ENCODE data around the gene TMEM219.
A peak's percentile ranks its signal among the peaks of the same experiment; 100 is the strongest.

Gene TMEM219

DNA sequence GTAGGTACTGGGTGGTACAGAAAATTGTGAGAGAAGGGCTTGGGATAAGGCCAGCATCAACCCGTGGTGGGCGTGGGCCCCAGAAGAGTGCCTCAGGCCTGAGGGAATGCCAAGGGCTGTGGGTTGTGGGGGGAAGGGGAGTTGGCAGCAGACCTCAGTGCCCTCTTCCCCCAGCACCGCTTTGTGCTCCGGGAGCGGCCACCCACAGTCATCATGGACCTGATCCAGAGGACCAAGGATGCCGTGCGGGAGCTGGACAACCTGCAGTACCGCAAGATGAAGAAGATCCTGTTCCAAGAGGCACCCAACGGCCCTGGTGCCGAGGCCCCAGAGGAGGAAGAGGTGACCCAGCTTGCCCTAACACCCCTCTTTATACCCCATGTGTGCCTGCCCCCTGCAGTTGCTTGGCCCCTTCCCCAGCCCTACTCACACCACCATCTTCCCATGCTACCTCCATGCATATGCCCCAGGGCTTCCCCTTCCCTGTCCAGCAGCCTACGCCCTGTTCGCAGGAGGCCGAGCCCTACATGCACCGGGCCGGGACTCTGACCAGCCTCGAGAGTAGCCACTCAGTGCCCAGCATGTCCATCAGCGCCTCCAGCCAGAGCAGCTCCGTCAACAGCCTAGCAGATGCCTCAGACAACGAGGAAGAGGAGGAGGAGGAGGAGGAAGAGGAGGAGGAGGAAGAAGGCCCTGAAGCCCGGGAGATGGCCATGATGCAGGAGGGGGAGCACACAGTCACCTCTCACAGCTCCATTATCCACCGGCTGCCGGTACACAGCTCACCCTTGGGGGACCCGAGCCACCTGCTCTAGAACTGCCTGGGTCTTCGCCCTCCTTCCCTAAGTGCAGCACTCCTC is 20.9 kb downstream of the TMEM219 start:
- DNase-seq (ENCODE audit: low read depth) = no peak

DNA sequence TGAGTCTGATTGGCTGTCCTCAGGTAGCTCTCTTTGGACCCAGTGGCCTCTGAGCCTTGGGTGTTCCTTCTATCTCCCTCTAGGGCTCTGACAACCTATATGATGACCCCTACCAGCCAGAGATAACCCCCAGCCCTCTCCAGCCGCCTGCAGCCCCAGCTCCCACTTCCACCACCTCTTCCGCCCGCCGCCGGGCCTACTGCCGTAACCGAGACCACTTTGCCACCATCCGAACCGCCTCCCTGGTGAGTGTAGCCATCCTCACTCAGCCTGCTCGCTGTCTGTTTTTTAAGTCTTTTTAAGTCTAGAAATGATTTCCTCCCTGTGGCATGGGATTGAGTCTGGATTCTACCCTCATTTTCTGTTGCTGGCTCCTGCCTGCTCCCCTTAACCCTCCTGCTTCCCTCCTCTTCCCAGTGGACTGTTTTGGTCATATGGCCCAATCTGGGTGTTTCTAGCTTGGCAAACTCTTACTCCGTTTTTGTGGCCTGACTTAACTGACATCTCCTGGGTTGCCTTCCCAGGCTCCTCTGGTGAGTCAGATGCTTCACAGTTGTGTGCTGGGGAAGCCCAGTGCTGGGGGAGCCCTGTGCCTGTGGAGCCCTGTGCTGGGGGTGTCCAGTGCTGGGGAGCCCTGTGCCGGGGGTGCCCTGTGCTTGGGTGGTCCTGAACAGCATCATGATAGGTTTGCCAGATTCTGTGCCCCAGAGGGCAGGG is 21.7 kb downstream of the TMEM219 start:
- DNase-seq (ENCODE audit: low read depth) = no peak

DNA sequence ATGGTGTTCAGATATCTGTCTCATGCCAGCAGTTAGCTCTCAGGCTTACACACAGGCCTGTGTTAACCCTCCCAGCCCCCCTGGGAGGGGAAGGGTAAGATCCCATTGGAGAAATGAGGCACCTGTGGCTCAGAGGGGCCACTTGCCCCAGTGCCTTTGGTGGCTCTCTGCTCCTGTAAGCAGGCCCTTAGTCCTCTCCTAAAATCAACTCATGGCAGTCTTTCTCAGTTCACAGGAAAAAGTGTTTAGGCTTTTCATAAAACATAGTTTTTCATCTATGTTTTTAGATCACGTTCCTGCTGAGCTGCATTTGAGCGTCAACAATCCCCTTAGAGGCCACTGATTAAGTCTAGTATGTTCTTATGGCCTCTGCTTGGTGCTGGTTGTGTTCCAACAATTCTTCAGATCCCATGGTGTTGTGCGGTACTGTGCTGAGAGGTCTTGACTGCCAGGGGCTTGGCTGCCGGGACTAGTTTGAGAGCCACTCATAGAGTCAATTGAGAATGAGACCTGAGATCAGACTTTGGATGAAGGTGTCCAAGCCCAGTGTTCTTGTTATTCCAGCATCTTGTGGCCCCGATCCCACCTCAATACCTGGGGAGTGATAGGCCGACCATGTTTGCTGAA is 22.4 kb downstream of the TMEM219 start:
- DNase-seq (ENCODE audit: low read depth) = no peak

DNA sequence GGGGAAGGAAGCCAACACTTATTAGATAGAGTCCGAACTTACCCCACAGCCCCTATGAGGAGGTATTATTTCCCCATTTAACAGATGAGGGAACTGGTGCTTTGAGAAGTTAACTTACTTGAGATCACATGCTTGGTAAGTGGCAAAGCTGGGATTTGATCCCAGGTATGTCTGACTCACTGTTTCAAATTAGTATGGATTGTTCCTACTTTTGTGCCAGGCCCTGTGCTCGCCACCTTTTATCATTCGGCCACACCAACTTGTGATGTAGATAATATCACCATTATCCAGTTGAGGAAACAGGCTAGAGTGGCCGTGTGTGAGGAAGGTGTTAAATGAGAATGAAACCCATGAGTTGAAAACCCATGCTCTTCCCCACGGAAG is 22.9 kb downstream of the TMEM219 start:
- DNase-seq (ENCODE audit: low read depth) = no peak

DNA sequence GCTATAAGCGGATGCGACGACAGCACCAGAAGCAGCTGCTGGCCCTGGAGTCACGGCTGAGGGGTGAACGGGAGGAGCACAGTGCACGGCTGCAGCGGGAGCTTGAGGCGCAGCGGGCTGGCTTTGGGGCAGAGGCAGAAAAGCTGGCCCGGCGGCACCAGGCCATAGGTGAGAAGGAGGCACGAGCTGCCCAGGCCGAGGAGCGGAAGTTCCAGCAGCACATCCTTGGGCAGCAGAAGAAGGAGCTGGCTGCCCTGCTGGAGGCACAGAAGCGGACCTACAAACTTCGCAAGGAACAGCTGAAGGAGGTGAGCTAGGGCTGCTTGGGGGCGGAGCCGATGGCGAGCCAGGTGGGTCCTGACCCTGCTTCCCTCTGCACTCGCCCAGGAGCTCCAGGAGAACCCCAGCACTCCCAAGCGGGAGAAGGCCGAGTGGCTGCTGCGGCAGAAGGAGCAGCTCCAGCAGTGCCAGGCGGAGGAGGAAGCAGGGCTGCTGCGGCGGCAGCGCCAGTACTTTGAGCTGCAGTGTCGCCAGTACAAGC is 23.5 kb downstream of the TMEM219 start:
- no peak for DNase-seq (ENCODE audit: low read depth)

DNA sequence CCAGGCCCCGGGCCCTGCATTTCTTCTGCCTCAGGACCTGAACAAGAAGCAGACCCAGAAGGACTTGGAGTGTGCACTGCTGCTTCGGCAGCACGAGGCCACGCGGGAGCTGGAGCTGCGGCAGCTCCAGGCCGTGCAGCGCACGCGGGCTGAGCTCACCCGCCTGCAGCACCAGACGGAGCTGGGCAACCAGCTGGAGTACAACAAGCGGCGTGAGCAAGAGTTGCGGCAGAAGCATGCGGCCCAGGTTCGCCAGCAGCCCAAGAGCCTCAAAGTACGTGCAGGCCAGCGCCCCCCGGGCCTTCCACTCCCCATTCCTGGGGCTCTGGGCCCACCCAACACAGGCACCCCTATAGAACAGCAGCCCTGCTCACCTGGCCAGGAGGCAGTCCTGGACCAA is 24.4 kb downstream of the TMEM219 start:
- no peak for DNase-seq (ENCODE audit: low read depth)

DNA sequence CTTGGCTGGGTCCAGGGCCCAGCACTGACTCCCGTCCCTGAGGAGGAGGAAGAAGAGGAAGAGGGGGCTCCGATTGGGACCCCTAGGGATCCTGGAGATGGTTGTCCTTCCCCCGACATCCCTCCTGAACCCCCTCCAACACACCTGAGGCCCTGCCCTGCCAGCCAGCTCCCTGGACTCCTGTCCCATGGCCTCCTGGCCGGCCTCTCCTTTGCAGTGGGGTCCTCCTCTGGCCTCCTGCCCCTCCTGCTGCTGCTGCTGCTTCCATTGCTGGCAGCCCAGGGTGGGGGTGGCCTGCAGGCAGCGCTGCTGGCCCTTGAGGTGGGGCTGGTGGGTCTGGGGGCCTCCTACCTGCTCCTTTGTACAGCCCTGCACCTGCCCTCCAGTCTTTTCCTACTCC is 25.1 kb downstream of the TMEM219 start:
- no peak for DNase-seq (ENCODE audit: low read depth)

DNA sequence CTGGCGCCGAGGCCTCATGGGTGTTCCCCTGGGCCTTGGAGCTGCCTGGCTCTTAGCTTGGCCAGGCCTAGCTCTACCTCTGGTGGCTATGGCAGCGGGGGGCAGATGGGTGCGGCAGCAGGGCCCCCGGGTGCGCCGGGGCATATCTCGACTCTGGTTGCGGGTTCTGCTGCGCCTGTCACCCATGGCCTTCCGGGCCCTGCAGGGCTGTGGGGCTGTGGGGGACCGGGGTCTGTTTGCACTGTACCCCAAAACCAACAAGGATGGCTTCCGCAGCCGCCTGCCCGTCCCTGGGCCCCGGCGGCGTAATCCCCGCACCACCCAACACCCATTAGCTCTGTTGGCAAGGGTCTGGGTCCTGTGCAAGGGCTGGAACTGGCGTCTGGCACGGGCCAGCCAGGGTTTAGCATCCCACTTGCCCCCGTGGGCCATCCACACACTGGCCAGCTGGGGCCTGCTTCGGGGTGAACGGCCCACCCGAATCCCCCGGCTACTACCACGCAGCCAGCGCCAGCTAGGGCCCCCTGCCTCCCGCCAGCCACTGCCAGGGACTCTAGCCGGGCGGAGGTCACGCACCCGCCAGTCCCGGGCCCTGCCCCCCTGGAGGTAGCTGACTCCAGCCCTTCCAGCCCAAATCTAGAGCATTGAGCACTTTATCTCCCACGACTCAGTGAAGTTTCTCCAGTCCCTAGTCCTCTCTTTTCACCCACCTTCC is 25.6 kb downstream of the TMEM219 start:
- no peak for DNase-seq (ENCODE audit: low read depth)

DNA sequence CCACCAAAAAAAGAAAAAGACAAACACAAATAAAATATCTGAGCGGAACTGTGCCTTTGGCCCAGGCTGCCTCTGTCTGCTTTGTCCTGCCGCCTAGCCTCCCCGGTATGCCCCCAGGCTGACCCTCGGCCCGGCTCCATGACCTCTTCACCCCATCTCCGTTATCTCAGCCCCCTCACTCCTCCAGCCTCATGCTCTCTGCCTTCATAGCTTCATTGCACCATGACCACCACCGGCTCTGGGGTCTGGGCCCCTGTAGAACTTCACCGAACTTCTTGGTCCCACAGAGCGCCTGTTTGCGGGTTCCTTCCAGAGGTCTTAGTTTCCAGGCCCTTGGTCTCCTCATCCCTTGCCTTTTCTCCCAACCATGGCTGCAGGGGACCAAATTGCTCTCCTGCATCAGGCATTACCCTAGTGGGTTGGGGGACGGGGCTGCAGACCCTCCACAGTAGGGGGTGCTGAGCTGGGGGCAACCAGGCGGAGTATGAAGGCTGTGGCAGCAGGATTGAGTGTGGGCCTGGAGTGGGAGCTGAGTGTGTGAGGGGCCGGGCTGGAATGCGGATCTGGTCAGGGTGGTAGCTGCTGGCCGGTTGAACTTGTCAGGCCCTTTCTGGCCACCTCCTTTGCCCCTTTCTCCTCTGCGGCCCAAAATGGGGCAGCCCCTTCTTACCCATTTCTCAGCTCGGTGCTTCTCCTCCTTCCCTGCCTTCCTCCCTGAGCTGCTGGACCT is 26.6 kb downstream of the TMEM219 start:
- no peak for DNase-seq (ENCODE audit: low read depth)

DNA sequence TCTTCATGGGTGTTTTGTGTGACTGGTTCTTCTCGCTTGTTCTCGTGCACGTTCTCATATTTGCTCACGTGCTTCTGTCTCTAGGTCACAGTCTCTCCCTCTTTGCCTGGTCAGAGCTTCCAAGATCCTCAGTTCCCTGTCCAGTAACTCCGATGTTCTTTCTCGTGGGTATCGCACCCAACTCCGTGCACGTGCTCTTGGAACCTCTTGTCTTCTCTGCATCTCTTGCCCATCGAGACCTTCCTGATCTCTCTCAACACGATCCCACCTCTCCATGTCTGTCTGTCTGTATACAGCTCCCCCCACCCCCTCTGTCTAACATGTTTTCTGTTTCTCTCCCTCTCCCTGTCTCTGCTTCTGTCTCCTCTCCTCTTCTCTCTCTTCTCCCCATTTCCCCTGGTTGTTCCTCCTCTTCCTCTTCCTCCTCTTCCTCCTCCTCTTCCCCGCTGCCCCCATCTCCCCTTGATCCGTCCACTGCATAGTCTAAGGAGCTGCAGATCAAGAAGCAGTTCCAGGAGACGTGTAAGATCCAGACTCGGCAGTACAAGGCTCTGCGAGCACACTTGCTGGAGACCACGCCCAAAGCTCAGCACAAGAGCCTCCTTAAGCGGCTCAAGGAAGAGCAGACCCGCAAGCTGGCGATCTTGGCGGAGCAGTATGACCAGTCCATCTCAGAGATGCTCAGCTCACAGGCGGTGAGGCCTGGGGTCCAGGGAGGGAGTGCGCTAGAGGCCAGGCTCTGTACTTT is 27.4 kb downstream of the TMEM219 start:
- DNase-seq (ENCODE audit: low read depth) = no peak

DNA sequence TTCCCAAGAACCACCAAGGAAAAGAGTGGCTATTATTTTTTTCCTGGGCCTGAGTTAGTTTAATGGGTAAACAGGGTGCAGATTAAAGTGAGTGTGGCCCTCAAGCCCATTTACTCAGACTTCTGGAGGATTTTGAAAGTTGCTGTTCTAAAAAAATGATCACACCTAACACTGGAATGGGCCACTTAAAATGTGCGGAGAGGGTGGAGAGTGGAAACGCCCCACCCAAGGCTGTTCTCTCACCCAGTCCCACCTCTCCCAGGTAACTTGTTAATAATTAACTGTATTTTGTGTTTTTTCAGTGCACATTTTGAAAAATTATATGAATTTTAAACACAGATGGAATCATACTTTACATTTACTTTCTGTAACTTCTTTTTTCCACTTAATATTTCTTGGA is 28.2 kb downstream of the TMEM219 start:
- no peak for DNase-seq (ENCODE audit: low read depth)

DNA sequence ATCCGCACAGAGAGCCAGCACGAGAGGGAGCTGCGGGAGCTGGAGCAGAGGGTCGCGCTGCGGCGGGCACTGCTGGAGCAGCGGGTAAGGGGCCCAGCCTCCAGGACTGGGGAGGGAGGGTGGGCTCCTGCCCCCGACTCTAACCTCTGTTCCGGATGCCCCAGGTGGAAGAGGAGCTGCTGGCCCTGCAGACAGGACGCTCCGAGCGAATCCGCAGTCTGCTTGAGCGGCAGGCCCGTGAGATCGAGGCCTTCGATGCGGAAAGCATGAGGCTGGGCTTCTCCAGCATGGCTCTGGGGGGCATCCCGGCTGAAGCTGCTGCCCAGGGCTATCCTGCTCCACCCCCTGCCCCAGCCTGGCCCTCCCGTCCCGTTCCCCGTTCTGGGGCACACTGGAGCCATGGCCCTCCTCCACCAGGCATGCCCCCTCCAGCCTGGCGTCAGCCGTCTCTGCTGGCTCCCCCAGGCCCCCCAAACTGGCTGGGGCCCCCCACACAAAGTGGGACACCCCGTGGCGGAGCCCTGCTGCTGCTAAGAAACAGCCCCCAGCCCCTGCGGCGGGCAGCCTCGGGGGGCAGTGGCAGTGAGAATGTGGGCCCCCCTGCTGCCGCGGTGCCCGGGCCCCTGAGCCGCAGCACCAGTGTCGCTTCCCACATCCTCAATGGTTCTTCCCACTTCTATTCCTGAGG is 29.1 kb downstream of the TMEM219 start:
- no peak for DNase-seq (ENCODE audit: low read depth)

DNA sequence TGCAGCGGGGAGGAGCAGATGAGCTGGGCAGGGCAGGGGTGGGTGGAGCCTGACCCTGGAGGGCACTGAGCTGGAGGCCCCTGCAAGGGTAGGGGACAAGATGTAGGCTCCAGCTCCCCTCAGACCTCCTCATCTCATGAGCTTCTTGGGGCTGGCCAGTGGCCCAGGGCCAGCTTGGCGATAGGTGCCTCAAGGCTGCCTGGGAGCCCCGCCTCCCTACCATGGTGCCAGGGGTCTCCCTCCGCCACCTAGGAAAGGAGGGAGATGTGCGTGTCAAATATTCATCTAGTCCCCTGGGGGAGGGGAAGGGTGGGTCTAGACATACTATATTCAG is 29.7 kb downstream of the TMEM219 start:
- no peak for DNase-seq (ENCODE audit: low read depth)

DNA sequence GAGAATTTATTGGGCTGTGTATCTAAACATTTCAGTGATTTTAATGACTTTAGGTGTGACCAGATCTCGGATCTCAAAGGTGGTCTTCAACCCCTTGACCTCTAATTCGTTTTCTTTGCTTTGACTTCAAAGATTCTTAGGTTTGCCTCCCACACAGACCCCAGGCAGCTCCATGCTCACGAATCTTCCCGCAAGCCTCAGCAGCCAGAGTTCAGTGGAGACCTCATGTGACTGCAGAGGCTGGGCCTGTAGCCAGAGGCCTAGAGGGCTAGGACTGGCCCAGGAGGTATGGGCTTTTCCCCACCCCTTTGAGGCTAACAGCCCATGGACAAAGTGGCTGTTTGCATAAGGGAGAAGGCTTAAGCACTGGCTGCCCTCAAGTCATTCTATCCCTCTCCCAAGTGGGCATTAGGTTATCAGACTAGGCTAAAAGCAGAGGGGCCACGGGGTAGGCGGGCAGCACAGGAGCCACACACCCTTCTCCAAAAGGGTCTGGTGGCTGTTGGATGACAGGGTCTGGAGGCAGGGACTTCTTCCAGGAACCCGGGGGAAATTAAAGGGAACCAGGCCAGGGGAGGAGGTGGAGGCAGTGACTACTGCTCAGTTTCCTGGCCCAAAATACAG is 30.6 kb downstream of the TMEM219 start:
- peak; percentile 40 for DNase-seq (ENCODE audit: low read depth)

DNA sequence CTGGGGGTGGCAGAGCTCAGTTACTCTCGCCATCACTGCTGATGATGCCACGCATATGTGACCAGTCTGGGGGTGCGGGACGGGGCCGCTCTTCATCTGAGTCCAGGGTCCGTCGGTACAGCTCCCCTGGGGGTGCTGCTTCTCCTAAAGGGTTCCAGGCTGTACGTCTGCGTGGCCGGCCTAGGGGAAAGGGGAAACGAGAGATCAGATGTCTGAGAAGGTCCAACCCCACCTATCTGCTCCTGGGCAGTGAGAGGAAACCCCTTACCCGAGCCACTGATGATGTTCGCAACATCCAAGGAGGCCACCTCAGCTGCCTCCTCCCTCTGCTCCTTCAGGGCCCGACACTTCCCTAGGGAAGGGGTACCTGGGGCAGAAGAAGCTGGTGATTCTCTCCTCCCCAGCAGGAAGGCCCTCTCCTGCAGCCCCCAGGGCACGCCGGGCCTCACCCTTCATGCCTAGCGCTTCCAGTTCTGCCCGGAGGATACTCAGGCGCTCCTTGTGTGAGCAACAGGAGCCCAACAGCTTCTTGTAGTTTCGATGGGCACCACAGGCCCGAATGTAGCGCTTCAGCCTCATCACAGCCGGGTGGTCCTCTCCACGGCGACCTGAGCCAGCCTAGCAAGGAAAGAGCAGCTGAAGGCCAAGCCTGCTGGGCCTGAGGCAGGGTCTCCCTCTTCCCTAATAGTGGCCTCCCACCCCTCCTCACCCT is 31.5 kb downstream of the TMEM219 start:
- no peak for DNase-seq (ENCODE audit: low read depth)

DNA sequence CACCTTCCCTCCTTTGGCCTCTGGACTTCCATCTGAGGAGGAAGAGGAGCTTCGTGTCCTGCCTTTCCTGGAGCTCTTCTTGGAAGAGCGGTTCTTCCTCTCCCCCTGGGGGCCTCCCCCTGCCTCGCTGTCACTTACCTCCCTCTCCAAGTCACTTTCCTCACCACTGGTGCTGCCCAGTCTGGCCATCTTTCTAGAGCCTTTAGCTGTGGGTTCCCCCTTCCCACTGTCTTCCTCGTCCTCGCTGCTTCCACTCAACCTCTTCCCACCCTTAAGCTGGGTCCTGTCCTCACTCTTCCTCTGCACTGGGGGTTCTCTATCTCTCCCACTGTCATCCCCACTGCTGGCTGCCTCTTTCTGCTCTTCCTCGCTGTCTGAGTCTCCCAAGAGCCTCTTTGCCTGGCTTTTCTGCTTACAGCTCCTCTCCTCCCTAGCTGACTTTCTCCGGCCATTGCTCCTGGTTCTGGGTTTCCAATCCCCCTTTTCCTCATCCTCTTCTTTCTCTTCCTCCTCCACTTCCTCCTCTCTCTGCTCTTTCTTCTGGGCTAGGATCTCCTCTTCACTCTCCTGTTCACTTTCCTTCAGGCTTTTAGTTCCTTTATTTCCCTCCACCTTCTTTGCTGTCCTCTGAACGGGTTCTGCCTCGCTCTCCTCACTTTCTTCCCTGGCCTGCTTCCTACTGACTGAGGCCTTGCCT is 32.2 kb downstream of the TMEM219 start:
- DNase-seq (ENCODE audit: low read depth) = no peak

DNA sequence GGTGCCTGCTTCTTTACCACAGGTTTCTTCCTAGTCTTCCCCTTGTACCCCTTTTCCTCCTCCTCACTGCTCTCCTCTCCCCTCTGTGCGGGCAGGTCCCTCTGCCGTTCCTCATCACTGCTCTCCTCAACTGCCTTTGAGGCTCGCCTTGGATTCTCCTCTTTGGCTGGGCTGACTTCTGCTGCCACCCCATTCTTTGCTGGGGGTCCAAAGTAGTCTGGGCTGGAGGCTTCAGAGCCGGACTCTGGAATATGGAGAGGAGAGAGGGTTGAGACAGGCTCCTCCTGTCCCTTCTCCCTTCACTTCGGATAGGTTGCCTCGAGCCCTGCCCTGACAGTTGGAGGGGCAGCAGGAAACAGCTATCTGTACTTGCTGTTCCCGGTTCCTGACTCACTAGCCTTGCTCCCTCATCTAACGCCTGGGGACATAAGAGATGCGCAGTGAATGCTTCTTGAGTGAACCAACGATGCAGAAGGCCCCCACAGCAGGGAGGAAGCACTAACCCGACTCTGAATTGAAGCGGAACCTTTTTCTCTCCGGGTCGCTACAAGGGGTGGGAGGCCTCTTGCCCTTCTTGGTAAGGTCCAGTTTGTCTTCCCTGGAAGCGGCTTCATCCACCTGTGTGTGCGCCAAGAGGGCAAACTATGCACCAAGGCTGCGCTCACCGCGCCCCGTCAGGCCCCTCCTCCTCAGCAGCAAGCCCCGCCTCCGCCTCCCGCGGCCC is 32.9 kb downstream of the TMEM219 start:
- DNase-seq (ENCODE audit: low read depth) = peak; percentile 16
